ENCODE results near the gene RFX1.
"Not testable (repeated sequence)": the region's sequence is repeated elsewhere in the genome, so short reads cannot be mapped to it uniquely, and the experiment has no call there.

The RFX1 gene

GRCh38 chr19:14026652-14027192 is 20.6 kb upstream of the RFX1 start:
- DNase-seq, result not testable (repeated sequence)

- DNase-seq, result peak; percentile 48
Observed at GRCh38 chr19:14023404-14024235, 17.5 kb upstream of the RFX1 start.

- no peak for DNase-seq
Observed at GRCh38 chr19:14022469-14022868, 16.3 kb upstream of the RFX1 start.

DNA sequence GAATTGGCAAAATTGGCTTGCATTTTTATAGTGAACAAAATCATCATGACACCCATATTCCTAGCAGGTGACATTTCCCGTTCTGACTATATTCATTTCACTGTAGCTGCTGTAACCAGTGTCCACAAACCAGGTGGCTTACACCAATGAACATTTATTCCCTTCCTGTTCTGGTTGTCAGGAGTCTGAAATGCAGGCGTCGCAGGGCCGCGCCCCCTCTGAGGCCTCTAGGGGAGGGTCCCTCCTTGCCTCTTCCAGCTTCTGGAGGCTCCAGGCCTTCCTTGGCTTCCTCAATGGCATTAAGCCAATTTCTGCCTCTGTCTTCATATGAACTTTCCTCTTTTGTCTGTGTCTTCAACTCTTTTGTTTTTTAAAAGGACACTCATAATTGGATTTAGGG is 15.4 kb upstream of the RFX1 start:
- no peak for DNase-seq

DNA sequence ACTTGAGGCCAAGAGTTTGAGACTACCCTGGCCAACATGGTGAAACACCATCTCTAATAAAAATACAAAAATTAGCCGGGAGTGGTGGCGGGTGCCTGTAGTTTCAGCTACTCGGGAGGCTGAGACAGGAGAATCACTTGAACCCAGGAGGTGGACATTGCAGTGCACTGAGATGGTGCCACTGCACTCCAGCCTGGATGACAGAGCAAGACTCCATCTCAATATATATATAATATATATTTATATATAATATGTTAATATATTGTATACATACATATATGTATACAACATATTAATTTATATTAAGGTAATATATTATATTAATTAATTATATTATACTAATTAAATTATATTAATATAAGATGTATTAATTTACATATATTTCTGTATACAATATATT is 13.6 kb upstream of the RFX1 start:
- DNase-seq, result not testable (repeated sequence)

DNA sequence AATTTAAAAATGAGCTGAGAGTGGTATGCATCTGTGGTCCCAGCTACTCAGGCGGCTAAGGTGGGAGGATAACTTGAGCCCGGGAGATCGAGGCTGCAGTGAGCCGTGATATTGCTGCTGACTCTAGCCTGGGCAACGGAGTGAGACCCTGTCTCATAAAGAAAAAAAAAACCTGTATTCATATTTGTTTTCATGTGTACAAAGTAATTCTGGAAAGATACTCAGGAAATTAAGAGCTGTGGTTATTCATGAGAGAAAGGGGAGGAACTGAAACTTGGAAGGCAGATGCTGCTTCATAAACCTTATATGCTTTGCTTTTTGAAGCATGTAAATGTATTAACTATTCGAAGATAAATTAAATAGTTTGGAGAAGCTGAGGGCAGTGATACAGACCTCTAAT is 13.0 kb upstream of the RFX1 start:
- DNase-seq, result no peak

GRCh38 chr19:14015524-14016035 is 9.5 kb upstream of the RFX1 start:
- no peak for DNase-seq

DNA sequence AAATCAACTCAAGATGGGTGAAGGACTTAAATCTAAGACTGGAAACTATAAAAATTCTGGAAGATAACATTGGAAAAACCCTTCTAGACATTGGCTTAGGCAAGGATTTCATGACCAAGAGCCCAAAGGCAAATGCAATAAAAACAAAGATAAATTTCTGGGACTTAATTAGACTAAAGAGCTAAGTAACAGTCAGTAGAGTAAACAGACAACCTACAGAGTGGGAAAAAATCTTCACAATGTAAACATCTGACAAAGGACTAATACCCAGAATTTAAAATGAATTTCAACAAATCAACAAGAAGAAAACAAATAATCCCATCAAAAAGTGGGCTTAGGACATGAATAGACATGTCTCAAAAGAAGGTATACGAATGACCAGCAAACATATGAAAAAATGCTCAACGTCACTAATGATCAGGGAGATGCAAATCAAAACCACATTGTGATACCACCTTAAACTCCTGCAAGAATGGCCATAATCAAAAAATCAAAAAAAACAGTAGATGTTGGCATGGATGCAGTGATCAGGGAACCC is 6.3 kb upstream of the RFX1 start:
- DNase-seq, result no peak

- no peak for DNase-seq
Observed at GRCh38 chr19:14006766-14007562, 844 bp upstream of the RFX1 start.

GRCh38 chr19:14005349-14006084 is 603 bp downstream of the RFX1 start:
- DNase-seq, result peak; percentile 93

DNA sequence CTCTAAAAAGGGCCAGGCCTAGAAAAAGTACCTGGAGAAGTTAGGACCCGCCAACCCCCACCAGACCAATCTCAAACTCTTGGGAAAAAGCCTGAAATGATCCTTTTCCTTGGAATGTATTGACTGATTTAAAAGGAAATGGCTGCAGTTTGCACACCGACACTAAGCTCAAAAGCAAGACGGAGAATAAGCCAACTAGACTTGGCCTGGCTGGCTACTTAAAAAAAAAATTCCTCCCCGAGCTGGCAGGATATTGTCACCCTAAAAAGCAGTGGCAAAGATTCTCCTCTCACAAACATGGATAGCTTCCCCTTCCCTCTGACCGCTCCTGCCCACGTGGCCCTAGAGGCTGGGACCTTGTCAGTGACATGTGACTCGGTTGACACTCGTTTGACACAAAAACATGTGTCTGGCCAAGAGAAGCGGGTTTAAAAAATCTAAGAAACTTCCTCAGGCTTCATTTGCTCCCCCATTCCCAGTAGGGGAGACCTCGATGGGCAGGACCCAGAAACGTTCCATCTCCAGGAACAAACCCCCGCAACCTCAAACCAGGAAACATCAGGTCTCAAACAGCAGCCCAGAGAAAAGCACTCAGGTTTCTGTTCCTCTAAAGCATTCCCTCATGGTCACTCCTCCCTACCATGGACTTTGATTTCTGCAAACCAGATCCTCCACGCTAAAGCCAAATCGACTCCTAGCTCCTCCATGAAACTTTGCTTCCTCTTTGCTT is 1.3 kb downstream of the RFX1 start:
- DNase-seq, result peak; percentile 58

DNA sequence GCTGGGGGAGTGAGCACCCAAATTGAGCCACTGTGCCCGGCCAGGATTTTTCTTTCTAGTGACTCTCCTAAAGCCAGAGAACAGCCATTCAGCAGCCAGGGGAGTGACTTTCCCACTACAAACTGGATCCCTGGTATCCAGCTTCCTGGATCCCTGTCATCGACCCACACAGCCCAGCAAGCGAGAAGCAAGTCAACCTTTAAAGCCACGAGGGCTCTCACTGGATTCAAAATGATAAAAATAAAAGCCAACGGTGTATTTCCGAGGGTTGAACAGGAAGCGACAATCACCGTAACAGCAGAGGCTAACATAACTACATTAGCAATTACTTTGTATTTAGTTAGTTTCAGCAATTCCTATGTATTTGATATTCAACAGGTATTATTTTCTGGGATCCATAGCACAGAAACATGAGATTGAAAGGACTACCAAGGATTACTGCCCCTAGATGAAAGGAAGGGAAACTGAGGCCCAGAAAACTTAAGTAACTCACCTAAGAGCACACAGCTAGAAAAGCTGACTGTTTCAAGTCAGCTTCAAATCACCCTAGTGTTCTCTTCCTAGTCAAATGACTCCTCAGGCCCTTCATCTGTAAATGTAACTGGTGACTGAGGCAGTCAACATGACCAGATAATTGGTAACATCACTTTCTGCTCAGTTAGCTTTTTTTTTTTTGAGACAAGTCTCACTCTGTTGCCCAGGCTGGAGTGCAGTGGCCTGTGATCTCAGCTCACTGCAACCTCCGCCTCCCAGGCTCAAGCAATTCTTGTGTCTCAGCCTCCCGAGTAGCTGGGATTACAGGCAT is 2.7 kb downstream of the RFX1 start:
- DNase-seq, result no peak

GRCh38 chr19:14002571-14003250 is 3.4 kb downstream of the RFX1 start:
- DNase-seq, result peak; percentile 56

DNA sequence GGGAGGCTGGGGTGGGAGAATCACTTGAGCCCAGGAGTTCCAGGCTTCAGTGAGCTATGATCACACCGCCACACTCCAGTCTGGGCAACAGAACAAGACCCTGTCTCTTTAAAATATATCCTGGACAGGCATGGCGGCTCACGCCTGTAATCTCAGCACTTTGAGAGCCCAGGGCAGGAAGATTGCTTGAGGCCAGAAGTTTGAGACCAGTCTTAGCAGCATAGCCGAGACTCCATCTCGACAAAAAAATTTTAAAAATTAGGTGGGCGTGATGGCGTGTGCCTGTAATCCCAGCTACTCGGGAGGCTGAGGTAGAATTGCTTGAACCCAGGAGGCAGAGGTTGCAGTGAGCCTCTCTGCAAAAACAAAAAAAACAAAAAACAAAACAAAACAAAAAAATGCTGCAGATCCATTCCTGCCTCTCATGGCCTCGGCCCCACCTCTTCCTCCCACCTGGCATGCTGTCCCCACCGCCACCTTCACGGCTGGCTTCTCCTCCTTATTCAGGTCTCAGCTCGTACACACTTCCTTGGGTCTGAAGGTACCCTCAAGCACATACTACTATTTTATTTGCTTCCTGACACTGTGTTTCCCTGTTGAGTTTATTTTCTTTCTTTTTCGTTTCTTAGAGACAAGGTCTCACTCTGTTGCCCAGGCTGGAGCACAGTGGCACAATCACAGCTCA is 5.3 kb downstream of the RFX1 start:
- no peak for DNase-seq

DNA sequence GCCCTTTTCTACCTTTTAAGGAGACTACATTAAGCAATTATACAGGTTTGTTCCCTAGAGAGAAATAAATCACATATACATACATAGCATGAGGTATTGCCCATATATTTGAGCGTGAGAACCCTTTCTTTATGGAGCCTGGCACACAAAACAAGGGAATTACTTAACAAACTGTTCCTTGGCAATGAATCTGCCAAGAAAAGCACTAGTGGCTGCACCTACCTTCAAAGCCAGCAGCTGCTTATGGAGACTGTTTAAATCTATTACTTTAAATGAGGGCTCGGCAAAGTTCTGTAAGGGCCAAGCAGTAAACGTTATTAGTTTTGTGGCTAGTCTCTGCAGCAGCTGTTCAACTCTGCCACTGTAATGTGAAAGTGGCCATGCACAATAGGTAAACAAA is 7.0 kb downstream of the RFX1 start:
- no peak for DNase-seq

DNA sequence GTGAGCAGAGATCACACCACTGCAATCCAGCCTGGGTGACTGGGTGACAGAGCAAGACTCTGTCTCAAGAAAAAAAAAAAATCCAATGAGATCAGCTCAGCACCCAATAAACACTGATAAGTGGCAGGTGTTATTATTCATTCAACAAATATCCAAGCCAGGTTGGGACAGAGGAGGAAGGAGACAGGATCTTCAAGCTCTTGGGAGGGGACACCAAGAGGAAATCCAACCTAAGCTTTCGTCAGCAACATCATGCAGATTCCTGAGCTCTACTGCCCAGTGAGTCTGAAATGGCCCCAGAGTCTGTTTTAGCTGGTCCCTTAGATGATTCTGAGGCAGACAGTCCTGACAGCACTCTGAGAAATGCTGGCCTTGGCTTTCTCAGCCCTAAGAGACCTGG is 7.7 kb downstream of the RFX1 start:
- DNase-seq, result no peak

DNA sequence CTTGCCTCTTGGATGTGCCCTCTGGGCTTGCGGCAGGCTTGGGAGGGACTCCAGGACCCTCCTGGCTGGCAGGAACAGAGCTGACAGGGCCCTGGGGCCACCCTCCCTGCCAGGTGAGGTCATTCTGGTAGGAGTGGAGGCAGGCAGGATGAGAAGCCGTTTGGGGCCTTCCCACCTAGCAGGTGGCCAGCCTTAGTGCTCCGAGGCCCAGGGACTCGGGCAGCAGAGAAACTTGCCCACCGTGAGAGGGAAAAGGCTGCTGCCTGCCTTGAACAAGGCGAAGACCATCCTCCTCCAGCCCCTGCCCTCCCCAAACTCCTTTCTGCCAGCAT is 8.5 kb downstream of the RFX1 start:
- no peak for DNase-seq

GRCh38 chr19:13996928-13997630 is 9.0 kb downstream of the RFX1 start:
- DNase-seq, result no peak
